Activated CD4-positive, alpha-beta T cell treated with anti-CD3 and anti-CD28 coated beads, Interleukin-10, Interleukin-2, amounts not matched to agents 100 ng/mL and 50 ng/mL, durations not matched to agents 16 hours and 8 hours (primary cell): ENCODE measurements around the gene FFAR1.
"Not testable (repeated sequence)": the region's sequence is repeated elsewhere in the genome, so short reads cannot be mapped to it uniquely, and the experiment has no call there.

Experiments used
- DNase-seq: peaks from one replicate; pipeline ENCODE4 v3.0.0-alpha.2; 2020

Gene FFAR1

DNA sequence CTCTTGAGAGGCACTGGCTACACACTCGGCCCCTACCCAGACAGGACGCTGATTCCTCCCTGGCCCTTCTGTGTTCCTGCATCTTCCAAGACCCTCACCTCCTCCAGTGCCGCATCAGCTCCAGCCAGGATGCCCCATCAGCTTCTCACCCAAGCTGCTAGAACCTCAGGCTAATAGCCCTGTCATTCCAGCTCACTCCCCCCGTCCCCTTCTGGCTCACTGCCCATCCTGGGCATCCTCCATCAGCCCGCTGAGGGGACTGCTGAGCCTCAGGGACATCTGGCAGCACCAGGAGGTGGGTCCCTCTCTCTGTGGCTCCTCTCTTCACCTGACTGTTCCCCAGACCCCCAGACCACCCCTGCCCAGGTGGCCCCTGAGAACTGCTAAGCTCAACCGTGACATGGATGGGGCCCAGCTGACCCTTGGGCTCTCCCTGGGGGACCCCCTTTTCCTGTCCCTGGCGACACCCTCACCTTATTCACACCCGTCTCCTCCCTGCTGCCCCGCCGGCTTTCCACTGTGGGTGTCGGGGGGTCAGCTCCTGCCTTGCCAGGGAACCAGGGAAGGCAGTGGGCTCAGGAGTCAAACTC is 15.4 kb downstream of the FFAR1 start:
- DNase-seq: no peak

DNA sequence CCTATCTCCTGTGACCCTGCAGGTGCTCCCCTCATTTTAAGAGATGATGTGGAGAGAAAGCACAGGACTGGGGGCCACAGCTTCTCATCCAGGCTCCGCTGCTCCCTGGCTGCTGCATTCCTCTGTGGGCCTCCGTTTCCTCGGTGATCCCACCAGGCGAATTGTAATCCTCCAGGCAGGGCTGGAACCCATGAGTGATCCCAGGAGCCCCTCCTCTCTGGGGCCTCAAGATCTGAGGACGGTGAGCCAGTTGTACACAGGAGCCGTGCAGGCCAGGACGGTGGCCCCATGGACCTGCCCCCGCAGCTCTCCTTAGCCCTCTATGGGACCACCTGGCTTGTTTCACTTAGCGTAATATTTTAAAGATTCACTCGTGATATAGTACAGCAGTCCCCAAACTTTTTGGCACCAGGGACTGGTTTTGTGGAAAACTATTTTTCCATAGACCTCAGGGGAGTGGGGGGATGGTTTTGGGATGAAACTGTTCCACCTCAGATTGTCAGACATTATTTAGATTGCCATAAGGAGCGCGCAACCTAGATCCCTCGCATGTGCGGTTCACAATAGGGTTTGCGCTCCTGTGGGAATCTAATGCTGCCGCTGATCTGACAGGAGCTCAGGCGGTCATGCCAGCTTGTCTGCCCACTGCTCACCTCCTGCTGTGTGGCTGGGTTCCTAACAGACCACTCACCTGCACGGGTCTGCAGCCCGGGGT is 16.2 kb downstream of the FFAR1 start:
- no peak for DNase-seq

DNA sequence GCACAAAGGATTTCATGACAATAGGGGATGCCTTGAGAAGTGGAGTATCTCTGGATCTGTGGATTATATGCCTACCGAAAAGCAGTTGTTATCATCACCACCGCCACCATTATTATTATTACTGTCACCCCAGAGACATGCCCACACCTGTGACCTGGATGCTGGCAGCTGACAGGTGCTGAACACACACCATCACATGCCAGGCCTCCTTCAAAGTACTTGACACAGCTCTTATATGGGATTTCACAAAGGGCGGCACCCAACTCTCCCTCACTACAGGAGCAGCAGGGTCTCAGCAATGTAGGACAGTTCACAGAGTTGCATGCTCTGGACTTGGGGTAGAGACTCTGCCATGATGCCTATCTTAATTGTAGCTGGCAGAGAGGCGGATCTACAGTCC is 17.6 kb downstream of the FFAR1 start:
- no peak for DNase-seq

DNA sequence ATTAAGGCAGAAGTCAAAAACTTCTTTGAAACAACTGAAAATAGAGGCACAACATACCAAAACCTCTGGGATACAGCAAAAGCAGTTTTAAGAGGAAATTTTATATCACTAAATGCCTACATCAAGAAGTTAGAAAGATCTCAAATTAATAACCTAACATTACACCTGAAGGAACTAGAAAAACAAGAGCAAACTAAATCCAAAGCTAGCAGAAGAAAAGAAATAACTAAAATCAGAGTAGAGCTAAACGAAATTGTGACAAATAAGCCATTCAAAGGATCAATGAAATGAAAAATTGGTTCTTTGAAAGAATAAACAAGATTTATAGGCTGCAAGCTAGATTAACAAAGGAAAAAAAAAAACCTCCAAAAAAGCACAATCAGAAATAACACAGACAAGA is 20.7 kb downstream of the FFAR1 start:
- no peak for DNase-seq

DNA sequence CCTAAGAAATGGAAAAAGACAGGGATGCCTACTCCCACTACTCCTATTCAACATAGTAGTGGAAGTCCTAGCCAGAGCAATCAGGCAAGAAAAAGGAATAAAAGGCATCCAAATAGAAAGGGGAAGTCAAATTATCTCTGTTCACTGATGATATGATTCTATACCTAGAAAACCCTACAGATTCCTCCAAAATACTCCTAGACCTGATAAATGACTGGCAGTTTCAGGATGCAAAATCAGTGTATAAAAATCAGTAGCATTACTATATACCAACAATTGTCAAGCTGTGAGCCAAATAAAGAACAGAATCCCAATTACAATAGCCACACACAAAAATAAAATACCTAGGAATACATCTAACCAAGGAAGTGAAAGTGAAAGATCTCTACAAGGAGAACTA is 21.8 kb downstream of the FFAR1 start:
- no peak for DNase-seq

DNA sequence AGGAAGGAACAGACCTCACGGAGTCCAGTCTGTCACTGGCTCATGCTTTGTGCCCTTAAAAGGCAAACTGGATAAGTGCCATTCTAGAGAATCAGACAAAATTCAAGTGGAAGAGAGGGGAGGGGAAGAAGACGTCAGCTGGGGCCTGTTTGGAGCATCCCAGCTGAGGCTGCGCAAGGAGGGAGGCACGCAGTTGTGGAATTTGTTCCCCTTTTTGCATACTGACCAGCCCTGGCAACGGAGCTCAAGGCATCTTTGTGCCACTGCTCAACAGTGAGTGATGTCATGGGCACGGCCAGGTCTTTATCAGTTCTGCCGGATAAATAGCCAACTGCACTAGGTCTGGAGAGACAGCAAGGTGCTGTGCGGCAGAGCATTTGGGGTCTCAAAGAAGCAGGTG is 23.0 kb downstream of the FFAR1 start, which contains the start of gene GPR42:
Gene GPR42, plus strand, starts transcription at position 347 of the 400 bp plus-strand sequence. CDS start 292 bp downstream, outside the sequence.
- DNase-seq: no peak

DNA sequence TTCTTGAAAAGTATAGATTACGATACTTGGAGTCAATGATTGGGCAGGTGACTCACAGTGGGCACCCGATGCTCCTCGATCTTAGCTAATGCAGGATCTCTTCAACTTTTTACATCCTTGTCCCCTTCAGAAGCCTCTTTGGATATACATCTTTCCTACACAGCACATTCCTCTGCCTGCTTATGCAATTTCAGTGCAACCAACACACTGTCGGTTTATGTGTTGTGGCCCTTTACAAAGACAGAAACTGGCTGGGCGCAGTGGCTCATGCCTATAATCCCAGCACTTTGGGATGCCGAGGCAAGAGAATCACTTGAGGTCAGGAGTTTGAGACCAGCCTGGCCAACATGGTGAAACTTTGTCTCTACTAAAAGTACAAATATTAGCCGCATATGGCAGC is 25.8 kb downstream of the FFAR1 start:
- no peak for DNase-seq

DNA sequence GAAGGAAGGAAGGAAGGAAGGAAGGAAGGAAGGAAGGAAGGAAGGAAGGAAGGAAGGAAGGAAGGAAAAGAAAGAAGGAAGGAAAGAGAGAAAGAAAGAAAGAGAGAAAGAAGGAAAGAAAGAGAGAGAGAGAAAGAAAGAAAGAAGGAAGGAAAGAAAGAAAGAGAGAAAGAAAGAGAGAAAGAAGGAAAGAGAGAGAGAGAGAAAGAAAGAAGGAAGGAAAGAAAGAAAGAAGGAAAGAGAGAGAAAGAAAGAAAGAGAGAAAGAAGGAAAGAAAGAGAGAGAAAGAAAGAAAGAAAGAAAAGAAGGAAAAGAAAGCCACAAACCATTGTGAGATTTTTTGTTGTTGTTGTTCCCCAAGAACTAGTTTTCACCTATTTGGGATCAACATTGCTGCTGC is 26.3 kb downstream of the FFAR1 start:
- DNase-seq: not testable (repeated sequence)

DNA sequence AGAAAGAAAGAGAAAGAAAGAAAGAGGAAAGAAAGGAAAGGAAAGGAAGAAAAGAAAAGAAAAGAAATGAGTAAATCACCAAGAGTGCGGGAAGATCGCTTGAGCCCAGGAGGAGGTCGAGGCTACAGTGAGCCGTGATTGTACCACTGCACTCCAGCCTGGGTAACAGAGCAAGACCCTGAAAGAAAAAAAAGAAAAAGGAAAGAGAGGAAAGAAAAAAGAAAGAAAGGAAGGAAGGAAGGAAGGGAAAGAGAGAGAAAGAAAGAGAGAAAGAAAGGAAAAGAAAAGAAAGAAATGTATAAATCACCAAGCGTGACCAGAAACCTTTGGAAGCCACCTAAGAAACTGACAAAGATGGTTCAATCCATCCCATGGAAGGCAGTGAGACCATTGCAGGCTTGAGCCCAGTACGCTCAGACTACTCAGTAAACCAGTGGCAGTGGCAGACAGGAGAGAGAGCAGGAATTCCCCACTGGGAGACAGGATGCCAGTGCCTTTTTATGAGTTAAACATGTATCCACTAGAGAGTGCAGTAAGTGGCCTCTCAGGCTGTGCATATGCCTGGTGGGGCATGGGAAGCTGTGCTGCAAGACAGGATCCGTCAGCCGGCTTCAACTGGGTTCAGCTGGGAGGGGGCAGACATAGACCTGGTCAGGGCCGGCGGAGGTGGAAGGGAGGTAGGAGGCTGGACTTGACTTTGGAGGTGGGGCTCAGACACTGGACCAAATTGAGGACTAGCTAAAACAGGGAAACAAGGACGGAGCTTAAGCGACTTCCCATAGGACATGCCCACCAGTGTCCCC is 28.0 kb downstream of the FFAR1 start:
- no peak for DNase-seq

DNA sequence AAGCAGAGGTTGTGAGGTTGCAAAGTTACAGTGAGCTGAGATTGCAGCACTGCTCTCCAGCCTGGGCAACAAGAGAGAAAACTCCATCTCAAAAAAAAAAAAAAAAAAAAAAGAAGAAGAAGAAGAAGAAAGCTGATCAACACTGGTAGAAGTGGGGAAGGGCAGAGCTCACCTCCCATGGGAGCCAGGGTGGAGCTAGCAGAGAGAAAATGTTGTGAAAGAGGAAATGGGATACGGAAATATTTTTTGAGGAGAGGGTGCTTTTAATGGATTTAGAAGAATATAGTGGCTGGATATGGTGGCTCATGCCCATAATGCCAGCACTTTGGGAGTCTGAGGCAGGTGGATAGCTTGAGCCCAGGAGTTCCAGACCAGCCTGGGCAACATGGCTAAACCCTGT is 30.0 kb downstream of the FFAR1 start:
- no peak for DNase-seq

DNA sequence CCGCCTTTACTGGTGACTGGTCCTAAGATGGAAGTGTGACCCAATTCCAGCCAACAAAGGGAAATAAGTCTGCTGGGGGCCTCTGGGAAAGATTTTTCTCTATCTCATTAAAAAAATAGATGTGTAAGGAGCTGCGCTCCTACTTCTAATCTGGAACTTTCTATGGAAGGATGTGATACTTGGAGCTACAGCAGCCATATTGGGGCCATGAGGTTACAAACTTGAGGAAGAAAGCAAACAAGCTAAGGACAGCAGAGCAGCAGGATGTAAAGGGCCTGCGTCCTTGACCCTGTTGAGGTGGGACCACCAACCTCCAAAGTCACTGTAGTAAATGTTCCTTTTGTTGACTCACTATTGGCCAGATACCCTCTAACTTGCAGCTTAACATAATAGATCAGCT is 30.7 kb downstream of the FFAR1 start:
- no peak for DNase-seq

DNA sequence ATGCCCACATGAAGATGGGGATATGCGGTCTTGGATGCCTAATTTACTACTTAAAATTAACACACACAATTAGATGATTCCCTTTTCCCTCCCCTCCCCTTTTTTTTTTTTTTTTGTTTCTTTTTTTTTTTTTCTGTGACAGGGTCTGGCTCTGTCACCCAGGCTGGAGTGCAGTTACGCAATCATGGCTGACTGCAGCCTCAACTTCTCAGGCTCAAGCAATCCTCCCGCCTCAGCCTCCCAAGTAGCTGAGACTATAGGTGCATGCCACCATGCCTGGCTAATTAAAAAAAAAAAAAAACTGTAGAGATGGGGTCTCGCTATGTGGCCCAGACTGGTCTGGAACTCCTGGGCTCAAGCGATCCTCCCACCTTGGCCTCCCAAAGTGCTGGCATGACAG is 31.8 kb downstream of the FFAR1 start:
- not testable (repeated sequence) for DNase-seq

DNA sequence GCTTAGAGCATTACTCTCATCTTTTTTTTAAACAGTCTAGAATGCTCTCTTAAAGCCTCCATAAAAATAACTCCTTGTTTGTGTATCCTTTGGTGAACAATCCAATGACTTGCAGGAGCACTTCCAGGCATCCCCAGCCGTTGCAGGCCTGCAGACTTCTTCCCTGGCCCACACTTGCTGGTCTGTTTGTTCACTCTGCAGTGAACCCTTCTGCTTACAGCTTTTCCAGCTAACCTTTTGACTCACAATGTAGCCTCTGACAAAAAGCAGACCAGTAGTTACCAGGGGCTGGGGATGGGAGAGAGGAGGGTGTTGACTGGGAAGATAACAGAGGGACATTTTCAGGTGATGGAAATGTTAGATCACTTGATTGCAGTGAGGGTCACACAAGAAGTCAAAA is 32.3 kb downstream of the FFAR1 start:
- DNase-seq: no peak

DNA sequence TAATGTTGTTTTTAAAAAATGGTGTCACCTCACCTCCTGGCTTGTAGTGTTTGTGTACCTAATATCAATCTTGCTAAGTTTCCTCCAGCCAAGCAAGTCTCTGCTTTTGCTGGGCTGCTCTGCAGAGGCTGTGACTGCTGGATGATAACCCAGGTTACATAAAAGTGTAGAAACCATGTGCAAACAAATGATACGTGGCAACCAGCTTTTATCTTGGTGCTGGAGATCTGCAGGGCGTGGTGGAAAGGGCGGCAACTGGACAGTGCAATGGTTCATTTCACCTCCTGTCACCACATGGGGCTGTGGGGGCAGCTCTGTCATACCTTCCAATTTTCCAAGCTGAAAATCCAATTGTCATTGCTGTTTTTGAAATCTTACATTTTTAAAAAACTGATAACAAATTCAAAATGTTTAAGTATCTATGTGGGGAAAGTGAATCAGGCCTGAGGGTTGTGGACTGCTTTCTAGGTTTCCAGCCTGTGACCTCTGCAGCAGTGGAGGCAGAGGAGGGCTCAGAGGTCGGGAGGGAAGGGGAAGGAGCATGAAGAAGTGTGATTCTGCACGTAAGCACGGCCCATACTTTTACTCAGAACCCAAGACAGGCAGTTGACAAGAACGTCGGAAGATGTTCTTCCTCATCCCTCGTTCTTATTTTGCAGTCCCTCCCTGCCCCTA is 32.9 kb downstream of the FFAR1 start:
- DNase-seq: no peak

DNA sequence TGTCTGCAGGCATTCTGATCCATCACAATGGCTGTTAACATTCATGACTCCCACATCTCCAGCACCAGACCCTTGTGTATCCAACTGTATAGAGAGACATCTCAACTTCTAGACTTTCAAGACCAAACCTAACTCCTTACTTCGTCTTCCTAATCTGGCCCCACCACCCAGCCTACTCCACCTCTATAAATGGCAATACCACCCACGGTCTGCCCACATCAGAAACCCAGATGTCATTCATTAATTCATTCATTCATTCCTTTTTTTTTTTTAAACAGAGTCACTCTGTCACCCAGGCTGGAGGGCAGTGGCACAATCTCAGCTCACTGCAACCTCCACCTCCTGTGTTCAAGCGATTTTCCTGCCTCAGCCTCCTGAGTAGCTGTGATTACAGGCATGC is 33.6 kb downstream of the FFAR1 start:
- DNase-seq: no peak

DNA sequence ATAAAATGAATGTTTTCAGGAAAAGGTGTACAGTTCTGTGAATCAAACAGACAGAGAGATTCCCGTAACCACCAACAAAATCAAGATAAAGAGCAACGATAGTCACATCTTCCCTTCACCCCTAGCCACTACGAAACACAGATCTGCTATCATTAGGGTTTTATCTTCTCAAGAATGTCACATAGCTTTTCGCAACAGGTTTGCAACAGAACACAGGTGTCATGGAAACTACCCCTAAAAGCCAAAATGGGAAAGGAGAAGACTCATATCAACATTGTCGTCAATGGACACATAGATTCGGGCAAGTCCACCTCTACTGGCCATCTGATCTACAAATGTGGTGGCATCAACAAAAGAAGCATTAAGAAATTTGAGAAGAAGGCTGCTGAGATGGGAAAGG is 34.2 kb downstream of the FFAR1 start:
- DNase-seq: no peak

DNA sequence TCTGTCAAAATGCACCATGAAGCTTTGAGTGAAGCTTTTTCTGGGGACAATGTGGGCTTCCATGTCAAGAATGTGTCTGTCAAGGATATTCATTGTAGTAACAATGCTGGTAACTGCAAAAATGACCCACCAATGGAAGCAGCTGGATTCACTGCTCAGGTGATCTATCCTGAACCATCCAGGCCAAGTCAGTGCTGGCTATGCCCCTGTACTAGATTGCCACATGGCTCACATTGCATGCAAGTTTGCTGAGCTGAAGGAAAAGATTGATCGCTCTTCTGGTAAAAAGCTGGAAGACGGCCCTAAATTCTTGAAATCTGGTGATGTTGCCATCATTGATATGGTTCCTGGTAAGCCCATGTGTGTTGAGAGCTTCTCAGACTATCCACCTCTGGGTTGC is 35.8 kb downstream of the FFAR1 start:
- no peak for DNase-seq

DNA sequence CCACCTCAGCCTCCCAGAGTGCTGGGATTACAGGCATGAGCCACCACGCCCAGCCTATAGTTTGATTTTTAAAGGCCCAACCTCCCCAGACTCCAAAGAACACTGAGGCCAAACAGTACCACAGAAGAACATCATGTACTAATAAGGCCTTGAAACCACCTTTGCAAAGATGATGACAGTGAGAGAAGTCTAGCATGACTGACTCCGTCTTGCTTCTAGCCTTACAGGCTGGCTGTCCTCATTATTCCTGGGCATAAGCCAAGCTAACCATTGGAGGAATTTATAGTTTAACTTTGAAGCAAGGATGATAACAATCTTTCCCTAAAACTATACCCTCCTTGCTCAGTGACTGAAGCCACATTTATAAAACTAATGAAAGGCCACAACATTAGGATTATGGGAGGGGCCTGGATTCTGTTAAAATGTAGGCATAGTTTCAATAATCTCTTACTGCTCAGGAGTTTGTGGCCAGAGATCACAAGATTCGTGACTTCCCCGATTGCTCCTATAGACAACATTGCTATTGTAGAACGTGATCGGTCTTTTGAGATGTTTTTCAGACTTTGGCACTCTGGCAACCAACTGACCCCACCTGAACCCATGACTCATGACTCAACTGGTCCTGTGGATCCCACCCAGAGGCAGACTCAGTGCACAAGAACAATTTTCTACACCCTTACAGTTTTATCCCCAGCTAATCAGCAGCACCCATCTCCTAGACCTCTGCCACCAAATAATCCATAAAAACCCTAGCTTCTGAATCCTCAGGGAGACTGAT is 40.8 kb downstream of the FFAR1 start:
- no peak for DNase-seq

DNA sequence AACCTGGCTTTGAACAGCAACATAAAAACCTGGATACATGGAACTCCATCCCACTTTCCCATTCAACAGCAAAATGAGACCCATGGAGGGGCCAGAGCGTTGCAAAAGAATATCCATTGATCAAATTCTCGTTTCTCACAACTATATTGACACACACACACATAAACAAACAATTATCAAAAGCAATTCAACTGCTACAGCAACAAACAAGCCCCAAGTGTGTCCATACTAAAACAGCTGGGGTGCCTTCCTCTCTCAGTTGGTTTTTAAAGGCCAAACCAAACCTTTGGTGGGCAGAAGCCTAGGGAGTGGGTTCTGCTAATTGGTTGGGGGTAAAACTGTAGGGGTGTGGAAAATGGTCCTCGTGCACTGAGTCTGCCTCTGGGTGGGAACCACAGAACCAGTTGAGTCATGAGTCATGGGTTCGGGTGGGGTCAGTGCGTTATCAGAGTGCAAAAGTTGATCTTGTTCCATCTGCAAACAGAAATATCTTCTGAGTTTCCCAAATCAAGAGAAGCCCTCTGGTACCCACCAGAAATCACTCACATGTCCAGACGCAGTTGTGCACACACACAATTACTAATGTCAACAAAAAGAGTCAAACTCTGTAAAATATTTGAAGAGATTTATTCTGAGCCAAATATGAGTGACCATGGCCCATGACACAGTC is 41.6 kb downstream of the FFAR1 start:
- no peak for DNase-seq

DNA sequence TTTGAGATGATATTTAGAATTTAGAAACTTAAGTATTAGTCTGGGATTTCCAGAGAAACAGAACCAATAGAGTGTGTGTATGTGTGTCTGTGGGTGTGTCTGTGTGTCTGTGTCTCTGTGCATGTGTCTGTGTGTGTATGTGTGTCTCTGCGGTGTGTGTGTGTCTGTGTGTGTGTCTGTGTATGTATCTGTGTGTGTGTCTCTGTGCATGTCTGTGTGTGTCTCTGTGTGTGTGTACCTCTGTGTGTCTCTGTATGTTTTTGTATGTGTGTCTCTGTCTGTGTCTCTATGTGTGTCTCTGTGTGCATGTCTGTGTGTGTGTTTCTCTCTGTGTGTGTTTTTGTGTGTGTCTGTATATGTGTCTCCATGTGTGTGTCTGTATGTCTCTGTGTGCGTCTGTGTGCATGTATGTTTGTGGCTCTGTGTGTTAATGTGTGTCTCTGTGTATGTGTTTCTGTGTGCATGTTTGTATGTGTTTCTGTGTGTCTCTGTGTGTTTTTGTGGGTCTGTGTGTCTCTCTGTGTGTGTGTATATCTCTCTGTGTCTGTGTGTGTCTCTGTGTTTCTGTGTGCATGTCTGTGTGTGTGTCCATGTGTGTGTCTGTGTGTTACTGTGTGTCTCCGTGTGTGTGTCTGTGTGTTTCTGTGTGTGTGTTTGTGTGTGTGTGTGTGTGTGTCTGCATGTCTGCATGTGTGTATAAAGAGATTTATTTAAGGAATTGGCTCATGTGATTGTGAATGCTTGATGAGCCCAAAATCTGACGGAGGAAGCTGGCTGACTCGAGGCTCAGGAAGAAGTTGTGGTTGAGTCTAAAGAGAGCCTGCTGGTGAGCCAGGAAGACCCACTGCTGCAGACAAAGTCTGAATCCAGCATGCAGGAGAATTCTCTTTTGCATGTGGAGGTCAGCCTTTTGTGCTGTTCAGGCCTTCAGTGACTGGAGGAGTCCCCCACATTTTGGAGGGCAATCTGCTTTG is 45.3 kb downstream of the FFAR1 start:
- DNase-seq: no peak
